GM21786 (cell line): Measurements from ENCODE around the gene TLN1.

Source experiments
- ATAC-seq: cut with Tn5 transposase; IDR thresholded peaks from one replicate; pipeline ENCODE4 v1.9.1; 2021; ENCODE audit not compliant: unreplicated experiment

The TLN1 gene

GRCh38 chr9:35669331-35670145 lies 62.5 kb downstream of the TLN1 start:
- ATAC-seq: no peak

GRCh38 chr9:35667939-35668338 lies 64.1 kb downstream of the TLN1 start:
- no peak for ATAC-seq

GRCh38 chr9:35666549-35666948 lies 65.4 kb downstream of the TLN1 start:
- ATAC-seq: no peak

GRCh38 chr9:35666045-35666444 lies 66.0 kb downstream of the TLN1 start:
- no peak for ATAC-seq

GRCh38 chr9:35665471-35665818 lies 66.5 kb downstream of the TLN1 start:
- ATAC-seq: no peak

- ATAC-seq: peak; percentile 76
Observed at GRCh38 chr9:35664531-35665470, 67.2 kb downstream of the TLN1 start, which contains the start of gene ARHGEF39. Gene ARHGEF39, minus strand, starts transcription at chr9:35665195. Its CDS starts 26 bp downstream, at chr9:35665169.

- ATAC-seq: no peak
Observed at GRCh38 chr9:35662437-35662836, 69.6 kb downstream of the TLN1 start.

GRCh38 chr9:35661756-35662350 lies 70.1 kb downstream of the TLN1 start:
- ATAC-seq: no peak

GRCh38 chr9:35660966-35661415 lies 71.0 kb downstream of the TLN1 start:
- no peak for ATAC-seq

GRCh38 chr9:35659340-35659739 lies 72.7 kb downstream of the TLN1 start:
- no peak for ATAC-seq

- no peak for ATAC-seq
Observed at GRCh38 chr9:35658968-35659220, 73.1 kb downstream of the TLN1 start.

GRCh38 chr9:35658137-35658967 lies 73.6 kb downstream of the TLN1 start, which contains the start of gene CCDC107:
Gene CCDC107, plus strand, starts transcription at chr9:35658292. Its CDS starts 88 bp downstream, at chr9:35658380.
- ATAC-seq: peak; percentile 65

- ATAC-seq: peak; percentile 86
Observed at GRCh38 chr9:35657546-35658136, 74.4 kb downstream of the TLN1 start, which contains the start of gene RMRP. Gene RMRP, minus strand, starts transcription at chr9:35658019.

- no peak for ATAC-seq
Observed at GRCh38 chr9:35656831-35657545, 75.0 kb downstream of the TLN1 start.

- no peak for ATAC-seq
Observed at GRCh38 chr9:35656348-35656747, 75.6 kb downstream of the TLN1 start.

- ATAC-seq: no peak
Observed at GRCh38 chr9:35653611-35654010, 78.4 kb downstream of the TLN1 start.

- ATAC-seq: no peak
Observed at GRCh38 chr9:35652829-35653209, 79.2 kb downstream of the TLN1 start.

- no peak for ATAC-seq
Observed at GRCh38 chr9:35651956-35652828, 79.8 kb downstream of the TLN1 start.
